NT2/D1 (cell line): ENCODE measurements around the gene TMEM63B.

Experiments used
- SUZ12 ChIP-seq: IDR thresholded peaks from 2 replicates; pipeline ENCODE4 v1.6.1; 2011; ENCODE audit not compliant: insufficient read length, insufficient read depth; ENCODE audit errors: extremely low read depth
- ZNF274 ChIP-seq: IDR thresholded peaks from 2 replicates; pipeline ENCODE4 v1.6.1; 2011; ENCODE audit warnings: mild to moderate bottlenecking, low read depth, low read length

DNA sequence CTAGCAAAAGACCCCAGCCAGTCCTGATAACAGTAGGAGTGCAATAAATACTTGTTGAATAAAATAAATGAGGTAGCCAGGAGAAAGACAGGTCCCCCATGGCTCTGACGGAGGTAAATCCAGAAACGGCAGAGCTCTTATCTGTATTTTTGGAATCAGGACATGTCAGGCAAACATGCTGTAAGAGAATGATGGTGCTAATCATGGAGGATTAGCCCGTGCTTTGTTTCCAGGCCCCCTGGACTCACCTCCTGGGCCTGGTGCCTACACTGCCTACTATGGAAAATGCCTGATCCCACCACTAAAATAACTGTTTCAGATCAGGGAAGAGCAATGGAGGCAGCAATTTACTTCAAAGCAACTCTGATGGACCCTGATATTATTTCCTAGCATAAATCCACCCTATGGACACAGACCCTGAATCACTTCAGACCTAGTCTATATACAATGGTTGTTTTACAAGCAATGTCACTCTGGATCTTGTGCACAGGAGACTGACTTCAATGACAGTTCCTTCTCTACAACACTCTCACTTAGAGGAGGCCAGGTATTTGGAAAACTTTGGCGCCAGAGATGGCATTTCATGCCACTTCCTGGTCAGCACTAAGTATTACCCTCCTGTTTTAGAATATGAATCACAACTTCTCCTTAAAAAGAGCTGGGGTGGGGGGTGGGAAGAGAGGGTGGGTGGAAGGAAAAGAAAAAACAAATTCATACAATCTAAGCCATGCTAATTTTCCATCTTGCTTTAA lies 6.5 kb upstream of the TMEM63B start:
- no peak for TF ChIP-seq ZNF274
- no peak for TF ChIP-seq SUZ12
